ENCODE results near the gene KIAA1328.
A peak's percentile ranks its signal among the peaks of the same experiment; 100 is the strongest.
"Not testable (repeated sequence)": the region's sequence is repeated elsewhere in the genome, so short reads cannot be mapped to it uniquely, and the experiment has no call there.

KIAA1328 gene

DNA sequence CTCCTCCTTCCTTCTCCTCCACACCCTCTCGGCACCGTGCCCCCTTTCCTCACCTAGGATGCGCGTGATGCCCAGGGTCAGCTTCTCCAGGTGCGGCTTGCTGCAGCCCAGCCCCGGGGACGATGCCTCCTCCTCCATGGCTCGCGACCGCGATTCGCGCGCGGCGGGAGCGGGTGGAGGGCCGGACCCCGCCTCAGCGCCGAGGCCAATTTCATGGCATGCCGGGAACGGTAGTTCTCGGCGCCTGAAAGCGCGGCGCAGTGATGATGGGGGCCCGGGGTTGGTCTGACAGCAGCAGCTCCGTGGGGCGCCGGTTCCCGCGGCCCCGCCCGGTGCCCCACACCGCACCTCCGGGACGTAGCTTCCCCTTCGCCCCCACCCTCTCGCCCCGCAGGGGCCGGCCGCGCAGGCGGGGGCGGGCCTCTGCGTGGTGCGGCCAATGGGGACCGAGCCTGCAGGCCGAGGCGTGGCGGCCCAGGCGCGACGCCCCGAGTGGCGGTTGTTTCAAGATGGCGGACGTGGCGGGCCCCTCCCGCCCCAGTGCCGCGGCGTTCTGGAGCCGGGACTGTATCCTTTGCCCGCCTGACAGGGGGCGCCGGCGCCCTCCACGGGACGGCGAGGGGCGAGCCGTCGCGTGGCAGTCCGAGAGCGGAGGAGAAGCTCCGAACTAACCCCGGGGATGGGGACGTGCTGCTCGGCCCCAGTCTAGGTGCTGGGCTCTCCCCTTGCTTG lies at the start of gene KIAA1328, which contains the start of gene TPGS2:
KIAA1328 (plus strand) TSS at position 498 of the 732 bp plus-strand sequence; CDS start at position 510, 12 bp downstream.
TPGS2 (minus strand) TSS at position 373 of the 732 bp plus-strand sequence; CDS start at position 138, 235 bp downstream.
- peak; percentile 90 for DNase-seq

GRCh38 chr18:36780748-36781147 lies 48.2 kb upstream of the KIAA1328 start:
- DNase-seq = no peak

- DNase-seq = no peak
Measured at GRCh38 chr18:36782710-36783109, 46.2 kb upstream of the KIAA1328 start.

- no peak for DNase-seq
Measured at GRCh38 chr18:36783792-36784191, 45.1 kb upstream of the KIAA1328 start.

DNA sequence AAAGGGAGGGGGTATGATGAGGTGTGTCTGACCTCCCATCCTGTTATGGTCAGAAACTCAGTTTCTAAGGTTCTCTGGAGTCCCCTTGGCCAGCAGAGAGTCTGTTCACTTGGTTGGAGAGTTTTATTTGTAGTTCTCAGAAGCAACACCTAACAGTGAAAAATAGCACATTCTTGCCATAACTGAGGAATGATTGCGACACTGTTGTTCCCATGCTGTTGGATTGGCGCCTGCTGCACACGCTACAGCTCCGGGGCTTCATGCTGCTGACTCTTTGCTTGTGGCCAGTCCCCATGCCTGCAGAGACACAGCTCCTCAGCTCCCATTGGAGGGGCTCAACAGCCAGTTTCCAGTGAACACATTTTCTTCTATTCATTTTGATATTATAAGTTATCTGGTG lies 42.2 kb upstream of the KIAA1328 start:
- no peak for DNase-seq

DNA sequence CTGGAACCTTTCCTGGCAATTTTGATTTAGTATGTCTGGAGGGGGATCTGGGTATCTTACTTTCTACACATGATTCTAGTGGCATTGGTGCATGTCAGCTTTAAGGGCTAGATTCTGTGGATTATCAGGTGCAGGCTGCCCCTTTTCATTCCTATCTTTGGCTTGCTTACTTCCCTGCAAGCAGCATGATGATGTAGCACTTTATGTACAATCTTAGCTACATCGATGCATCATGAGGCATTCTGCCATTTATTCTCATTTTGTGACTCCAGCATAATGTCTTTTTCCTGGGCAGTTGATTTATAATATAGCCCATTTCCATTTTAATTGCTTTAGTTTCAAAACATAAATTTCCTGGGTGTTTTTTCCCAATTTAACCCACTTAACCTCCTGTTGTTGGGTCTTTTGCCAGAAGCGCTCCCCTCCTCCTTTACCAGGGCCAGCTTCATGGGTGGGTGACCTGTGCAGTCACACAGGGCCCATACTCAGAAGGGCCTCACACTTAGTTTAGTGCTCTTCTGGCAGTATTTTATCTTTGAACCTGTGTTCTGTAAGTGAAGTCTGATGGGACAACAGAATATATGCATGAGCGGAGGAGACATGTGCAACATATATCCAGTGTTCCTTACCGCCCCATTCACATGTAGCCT lies 36.2 kb upstream of the KIAA1328 start:
- DNase-seq = no peak

DNA sequence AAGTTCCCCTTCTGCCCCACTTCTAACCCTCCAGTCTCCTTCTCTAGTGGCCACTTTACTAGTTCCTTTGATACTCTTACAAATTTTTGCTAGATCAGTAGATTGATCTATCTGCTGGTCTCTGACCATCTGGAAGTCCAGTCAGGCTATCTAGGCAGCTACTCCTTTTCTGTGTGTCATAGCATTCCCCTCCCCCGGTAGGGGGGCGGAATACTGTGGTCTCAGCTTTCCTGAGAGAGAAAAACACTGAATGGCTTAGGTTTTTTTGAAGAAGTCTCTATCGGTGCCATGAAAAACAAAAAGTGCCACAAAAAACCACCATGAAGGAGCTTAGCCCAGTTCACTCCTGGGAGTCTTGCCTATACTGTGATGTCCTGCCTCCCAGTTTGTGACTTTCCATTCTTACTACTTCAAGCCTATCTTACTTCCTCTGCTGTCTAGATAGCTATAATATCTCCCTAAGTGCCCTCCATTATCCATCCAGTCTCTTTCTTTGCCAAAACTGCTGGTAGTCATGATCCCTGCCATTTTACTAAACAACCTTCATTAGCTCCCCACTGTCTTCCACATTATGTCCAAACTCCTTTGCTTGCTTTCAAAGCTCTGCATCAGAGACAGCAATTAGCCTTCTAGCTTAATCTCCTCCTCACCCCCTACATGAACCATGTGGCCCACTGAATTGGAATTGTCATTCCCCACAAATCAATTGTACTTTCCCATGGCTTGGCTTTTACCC lies 30.0 kb upstream of the KIAA1328 start:
- DNase-seq = no peak

DNA sequence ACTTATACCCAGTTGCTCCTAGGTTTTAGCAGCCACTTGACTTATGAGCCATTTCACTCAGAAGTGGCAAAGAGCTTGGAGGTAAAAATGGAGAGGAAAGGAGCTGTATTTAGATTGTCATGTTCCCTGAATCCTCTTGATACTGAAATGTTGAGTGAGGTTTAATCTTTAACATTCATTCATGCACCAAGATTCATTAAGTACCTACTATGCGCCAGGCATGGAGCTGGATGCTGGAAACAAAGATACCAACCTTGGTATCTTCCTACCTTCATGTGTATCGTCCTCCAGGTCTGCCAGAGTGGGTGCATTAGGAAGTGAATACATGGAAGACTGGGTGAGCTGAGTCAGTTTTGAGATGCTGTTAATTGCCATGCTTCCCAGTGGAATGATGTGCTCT lies 23.8 kb upstream of the KIAA1328 start:
- no peak for DNase-seq

- no peak for DNase-seq
Measured at GRCh38 chr18:36808681-36809080, 20.2 kb upstream of the KIAA1328 start.

DNA sequence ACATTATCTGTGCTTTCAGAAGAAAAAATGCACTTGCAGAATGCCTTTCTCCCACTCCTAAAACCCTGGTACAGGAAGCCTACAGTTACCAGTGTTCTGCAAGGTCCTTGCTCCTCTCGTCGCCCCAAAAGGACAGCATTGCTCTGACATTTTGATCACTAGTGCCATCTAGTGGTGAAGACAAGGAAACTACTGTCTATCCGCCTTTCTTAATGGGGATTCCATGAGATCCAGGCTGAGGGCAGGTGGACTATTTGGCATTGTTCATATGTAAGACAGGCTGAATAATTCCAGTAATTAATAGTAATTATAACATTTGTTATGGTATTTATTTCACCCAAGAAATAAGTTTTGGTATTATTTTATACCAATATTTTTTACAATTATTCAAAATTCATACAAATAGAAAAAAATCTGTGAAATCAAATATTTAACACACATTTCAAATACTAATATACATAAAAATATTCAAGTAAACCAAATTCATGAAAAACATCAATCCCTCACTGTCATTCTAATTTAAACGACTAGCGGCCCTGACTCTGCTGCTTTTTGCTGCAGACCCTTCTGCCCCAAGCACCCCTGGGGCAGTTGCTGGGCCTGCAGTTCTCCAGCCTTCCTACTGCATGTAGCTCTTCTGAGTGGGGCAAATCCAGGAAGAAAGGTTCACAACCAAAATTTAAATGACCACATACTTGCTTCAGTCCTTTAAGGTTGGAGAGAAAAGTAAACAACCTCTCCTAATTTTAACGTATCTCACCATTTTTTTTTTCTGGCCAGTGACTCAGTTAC lies 19.1 kb upstream of the KIAA1328 start:
- DNase-seq = peak; percentile 74

DNA sequence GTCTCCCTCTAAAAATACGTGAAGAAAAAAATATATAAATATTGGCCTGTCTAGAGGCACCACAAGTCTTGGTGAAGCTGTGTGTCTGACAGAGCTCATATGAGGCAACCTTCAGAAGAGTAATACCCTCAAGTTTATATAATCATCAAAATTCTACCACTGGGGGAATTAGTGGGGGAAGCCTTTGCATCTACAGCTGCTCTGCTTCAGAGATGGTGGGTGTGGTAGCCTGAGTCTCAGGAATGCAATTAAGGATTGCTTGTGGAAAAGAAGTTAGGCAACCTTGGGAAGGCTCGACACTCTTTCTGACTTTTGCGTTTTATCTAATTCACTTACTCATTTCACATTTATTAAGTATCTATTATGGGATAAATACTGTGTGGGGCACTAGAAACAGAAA lies 17.5 kb upstream of the KIAA1328 start:
- DNase-seq = no peak

GRCh38 chr18:36811955-36812354 lies 17.0 kb upstream of the KIAA1328 start:
- no peak for DNase-seq

- no peak for DNase-seq
Measured at GRCh38 chr18:36812678-36813077, 16.2 kb upstream of the KIAA1328 start.

DNA sequence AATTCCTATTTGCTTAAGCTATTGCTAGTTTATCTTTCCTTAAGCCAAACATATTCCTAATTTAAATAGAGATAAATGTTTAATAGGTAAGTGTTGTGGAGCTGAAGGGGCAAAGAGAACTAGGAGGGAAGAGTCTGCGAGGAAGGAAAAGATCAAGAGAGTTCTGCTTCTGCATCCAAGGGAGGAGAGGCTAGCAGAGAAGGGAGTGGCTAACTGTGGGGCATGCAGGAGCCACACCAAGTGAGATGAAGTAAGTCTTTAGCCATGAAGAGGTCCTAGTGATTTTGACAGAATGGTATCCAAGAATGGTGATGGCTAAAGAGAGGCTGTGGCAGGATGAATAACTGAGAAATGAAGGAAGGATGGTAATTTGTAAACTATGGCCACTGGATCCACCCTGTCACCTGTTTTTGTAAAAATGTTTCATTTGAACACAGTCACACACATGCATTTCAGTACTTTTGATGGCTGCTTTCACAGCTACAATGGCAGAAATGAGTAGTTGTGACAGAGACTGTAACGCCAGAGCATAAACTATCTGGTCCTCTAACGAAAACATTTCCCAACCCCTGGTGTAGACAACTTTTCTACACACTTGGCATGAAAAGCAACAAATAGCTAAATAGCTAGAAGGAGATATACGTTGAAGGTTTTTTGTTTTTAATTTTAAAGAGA lies 15.7 kb upstream of the KIAA1328 start:
- no peak for DNase-seq

GRCh38 chr18:36813824-36814223 lies 15.1 kb upstream of the KIAA1328 start:
- no peak for DNase-seq

- peak; percentile 77 for DNase-seq
Measured at GRCh38 chr18:36814994-36815393, 13.9 kb upstream of the KIAA1328 start.

- DNase-seq = not testable (repeated sequence)
Measured at GRCh38 chr18:36816096-36816495, 12.8 kb upstream of the KIAA1328 start.

DNA sequence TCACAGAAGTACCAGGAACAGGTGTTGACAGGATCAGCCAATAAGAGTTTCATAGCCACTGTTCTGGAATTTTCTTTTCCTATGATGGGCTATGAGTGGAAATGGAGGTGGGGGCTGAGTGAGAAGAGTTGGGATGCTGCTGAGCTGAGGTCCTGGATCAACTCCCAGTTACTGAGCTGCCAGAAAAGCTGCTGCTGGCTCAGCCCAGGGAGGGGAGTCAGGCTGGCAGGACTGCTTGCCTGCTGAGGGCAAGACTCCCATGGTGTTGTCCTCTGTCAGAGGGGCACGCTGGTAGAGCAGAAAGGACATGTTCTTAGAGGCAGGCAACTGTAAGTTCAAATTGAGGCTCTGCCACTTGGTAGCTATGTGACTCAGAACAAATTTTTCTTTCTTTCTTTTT lies 11.9 kb upstream of the KIAA1328 start:
- DNase-seq = no peak

DNA sequence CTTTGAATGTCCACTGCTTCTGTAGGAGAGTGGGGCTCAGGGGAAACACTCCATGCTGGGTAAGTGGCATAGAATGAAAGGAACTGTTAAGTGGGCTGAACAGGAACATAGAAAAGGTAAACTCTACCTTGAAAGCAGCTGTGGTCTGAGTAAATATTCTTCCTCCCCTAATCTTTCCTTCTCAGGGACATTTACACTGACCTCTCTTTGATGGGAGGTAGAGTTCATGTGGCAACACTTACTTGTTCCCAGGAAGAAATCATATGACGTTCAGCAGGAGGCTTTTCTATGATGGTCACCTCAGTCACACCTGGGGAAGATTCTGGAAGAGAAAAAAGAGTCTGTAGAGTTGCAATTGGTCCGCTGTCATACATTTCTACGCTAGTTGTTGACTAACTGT lies 10.3 kb upstream of the KIAA1328 start:
- no peak for DNase-seq

GRCh38 chr18:36819621-36820020 lies 9.3 kb upstream of the KIAA1328 start:
- DNase-seq = no peak

- DNase-seq = no peak
Measured at GRCh38 chr18:36821681-36822080, 7.2 kb upstream of the KIAA1328 start.

DNA sequence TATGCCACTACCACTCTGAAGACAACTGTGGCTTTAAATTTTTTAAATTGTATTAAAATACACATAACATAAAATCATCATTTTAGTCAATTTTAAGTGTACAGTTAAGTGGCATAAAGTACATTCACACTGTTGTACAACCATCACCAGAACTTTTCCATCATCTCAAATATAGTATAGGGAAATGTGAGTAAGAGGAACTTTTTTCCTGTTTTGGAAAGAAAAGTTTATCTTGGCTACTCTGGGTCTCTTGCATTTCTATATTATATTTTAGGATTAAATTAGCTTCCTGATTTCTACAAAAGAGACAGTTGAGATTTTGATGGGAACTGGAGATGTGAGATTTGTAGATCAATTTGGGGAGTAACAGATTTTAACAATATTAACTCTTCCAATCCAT lies 3.4 kb upstream of the KIAA1328 start:
- no peak for DNase-seq
